ENCODE results near the gene CCDC144A. TPM values are rescaled to one million over a fixed set of nuclear protein-coding genes. Genes with fewer than 3 reads are reported as not detected.
"Not testable (repeated sequence)": the region's sequence is repeated elsewhere in the genome, so short reads cannot be mapped to it uniquely, and the experiment has no call there.

CCDC144A gene
- total RNA-seq (4.9 TPM), polyA plus RNA-seq (1.3 TPM)
- long read RNA-seq, donor 1: 0 reads
- long read RNA-seq, donor 2: 0 reads
- long read RNA-seq, donor 3, partial matches to known transcripts: 16 of 16 reads
- long read RNA-seq, donor 3, other reads (novel, unspliced or antisense): 0 of 16 reads
- long read RNA-seq, donor 4: 0 reads
- long read RNA-seq, donor 5: 0 reads
- long read RNA-seq, donor 6: 0 reads
- long read RNA-seq, donor 7: 0 reads
- long read RNA-seq, donor 8: 0 reads
- long read RNA-seq, donor 9: 0 reads
- long read RNA-seq, donor 10: 0 reads

GRCh38 chr17:16689731-16690281, at the start of gene CCDC144A:
Gene CCDC144A, plus strand, starts transcription at chr17:16690241. Its CDS starts 160 bp downstream, at chr17:16690401.
- H3K36me3 ChIP-seq (ENCODE audit: control insufficient read depth in 2 of 2, insufficient read depth in 2 of 2, low read length in 1 of 2); H3K4me1 ChIP-seq (ENCODE audit: control insufficient read depth in 2 of 2, insufficient read depth in 2 of 2, low read length in 2 of 2); H3K27me3 ChIP-seq (ENCODE audit: control insufficient read depth in 2 of 2, insufficient read depth in 1 of 2, low read length in 1 of 2); H3K4me3 ChIP-seq (ENCODE audit: low read length in 2 of 2); H3K27ac ChIP-seq (ENCODE audit: low read depth in 1 of 2, low read length in 1 of 2); H3K9me3 ChIP-seq (ENCODE audit: control insufficient read depth in 2 of 2, insufficient read depth in 1 of 2, low read length in 1 of 2): not testable (repeated sequence)
- 73% methylated on average over 31 of the region's 33 CpGs for WGBS
- DNase-seq (ENCODE audit: low read depth in 6 of 9, low spot score in 9 of 9): peak in 1 of 9 donors; percentile 12

- Histone ChIP-seq H3K9me3 (ENCODE audit: control insufficient read depth in 2 of 2, insufficient read depth in 1 of 2, low read length in 1 of 2) (no peaks in the 10 kb centered on the region), H3K4me3 (ENCODE audit: low read length in 2 of 2) (no peak overlapping the region), H3K27ac (ENCODE audit: low read depth in 1 of 2, low read length in 1 of 2) (no peak overlapping the region), H3K36me3 (ENCODE audit: control insufficient read depth in 2 of 2, insufficient read depth in 2 of 2, low read length in 1 of 2) (no peaks in the 10 kb centered on the region), H3K4me1 (ENCODE audit: control insufficient read depth in 2 of 2, insufficient read depth in 2 of 2, low read length in 2 of 2) (peaks cover 5 to 6% of the 10 kb centered on the region in 2 donors), H3K27me3 (ENCODE audit: control insufficient read depth in 2 of 2, insufficient read depth in 1 of 2, low read length in 1 of 2) (no peaks in the 10 kb centered on the region)
- DNase-seq (ENCODE audit: low read depth in 6 of 9, low spot score in 9 of 9): no peak
- WGBS: 97% methylated on average over 3 of the region's 3 CpGs
Measured at GRCh38 chr17:16649585-16649984, 40.5 kb upstream of the CCDC144A start.

GRCh38 chr17:16652252-16652651, 37.8 kb upstream of the CCDC144A start:
- H3K4me3 ChIP-seq (ENCODE audit: low read length in 2 of 2): no peak overlapping the region
- no peaks in the 10 kb centered on the region for H3K9me3 ChIP-seq (ENCODE audit: control insufficient read depth in 2 of 2, insufficient read depth in 1 of 2, low read length in 1 of 2)
- H3K4me1 ChIP-seq (ENCODE audit: control insufficient read depth in 2 of 2, insufficient read depth in 2 of 2, low read length in 2 of 2): peaks cover 5 to 6% of the 10 kb centered on the region in 2 donors
- no peaks in the 10 kb centered on the region for H3K27me3 ChIP-seq (ENCODE audit: control insufficient read depth in 2 of 2, insufficient read depth in 1 of 2, low read length in 1 of 2)
- no peak for DNase-seq (ENCODE audit: low read depth in 6 of 9, low spot score in 9 of 9)
- no peak overlapping the region for H3K27ac ChIP-seq (ENCODE audit: low read depth in 1 of 2, low read length in 1 of 2)
- no peaks in the 10 kb centered on the region for H3K36me3 ChIP-seq (ENCODE audit: control insufficient read depth in 2 of 2, insufficient read depth in 2 of 2, low read length in 1 of 2)
- WGBS: 97% methylated on average over 4 of the region's 4 CpGs

GRCh38 chr17:16652847-16653366, 37.1 kb upstream of the CCDC144A start:
- peak overlapping the region; percentile 51 to 85 for H3K27ac ChIP-seq (ENCODE audit: low read depth in 1 of 2, low read length in 1 of 2)
- no peak for DNase-seq (ENCODE audit: low read depth in 6 of 9, low spot score in 9 of 9)
- H3K4me1 ChIP-seq (ENCODE audit: control insufficient read depth in 2 of 2, insufficient read depth in 2 of 2, low read length in 2 of 2): peaks cover 5 to 6% of the 10 kb centered on the region in 2 donors
- H3K27me3 ChIP-seq (ENCODE audit: control insufficient read depth in 2 of 2, insufficient read depth in 1 of 2, low read length in 1 of 2): no peaks in the 10 kb centered on the region
- no peaks in the 10 kb centered on the region for H3K9me3 ChIP-seq (ENCODE audit: control insufficient read depth in 2 of 2, insufficient read depth in 1 of 2, low read length in 1 of 2)
- WGBS: 22% methylated on average over 8 of the region's 8 CpGs
- peak overlapping the region; percentile 74 to 90 for H3K4me3 ChIP-seq (ENCODE audit: low read length in 2 of 2)
- no peaks in the 10 kb centered on the region for H3K36me3 ChIP-seq (ENCODE audit: control insufficient read depth in 2 of 2, insufficient read depth in 2 of 2, low read length in 1 of 2)

- Histone ChIP-seq H3K9me3 (ENCODE audit: control insufficient read depth in 2 of 2, insufficient read depth in 1 of 2, low read length in 1 of 2) (no peaks in the 10 kb centered on the region), H3K4me3 (ENCODE audit: low read length in 2 of 2) (peak within 1 kb of the TSS; percentile 74 to 90), H3K36me3 (ENCODE audit: control insufficient read depth in 2 of 2, insufficient read depth in 2 of 2, low read length in 1 of 2) (no peaks in the 10 kb centered on the region), H3K27ac (ENCODE audit: low read depth in 1 of 2, low read length in 1 of 2) (peak within 1 kb of the TSS; percentile 51 to 85), H3K27me3 (ENCODE audit: control insufficient read depth in 2 of 2, insufficient read depth in 1 of 2, low read length in 1 of 2) (peaks cover 0 to 3% of the 10 kb centered on the region in 2 donors), H3K4me1 (ENCODE audit: control insufficient read depth in 2 of 2, insufficient read depth in 2 of 2, low read length in 2 of 2) (peaks cover 5 to 6% of the 10 kb centered on the region in 2 donors)
- WGBS: under 1% methylated on average over 55 of the region's 55 CpGs
- peak; percentile 62 to 92 (median 82) for DNase-seq (ENCODE audit: low read depth in 6 of 9, low spot score in 9 of 9)
Measured at GRCh38 chr17:16653367-16654041, 36.5 kb upstream of the CCDC144A start, which contains the start of gene ZNF624. Gene ZNF624, minus strand, starts transcription at chr17:16653850.

GRCh38 chr17:16661217-16661616, 28.8 kb upstream of the CCDC144A start:
- no peak overlapping the region for H3K27ac ChIP-seq (ENCODE audit: low read depth in 1 of 2, low read length in 1 of 2)
- no peak for DNase-seq (ENCODE audit: low read depth in 6 of 9, low spot score in 9 of 9)
- H3K36me3 ChIP-seq (ENCODE audit: control insufficient read depth in 2 of 2, insufficient read depth in 2 of 2, low read length in 1 of 2): no peaks in the 10 kb centered on the region
- H3K4me1 ChIP-seq (ENCODE audit: control insufficient read depth in 2 of 2, insufficient read depth in 2 of 2, low read length in 2 of 2): no peaks in the 10 kb centered on the region
- no peaks in the 10 kb centered on the region for H3K9me3 ChIP-seq (ENCODE audit: control insufficient read depth in 2 of 2, insufficient read depth in 1 of 2, low read length in 1 of 2)
- no peak overlapping the region for H3K4me3 ChIP-seq (ENCODE audit: low read length in 2 of 2)
- peaks cover 5 to 34% of the 10 kb centered on the region in 2 donors for H3K27me3 ChIP-seq (ENCODE audit: control insufficient read depth in 2 of 2, insufficient read depth in 1 of 2, low read length in 1 of 2)

- peaks cover 8 to 47% of the 10 kb centered on the region in 2 donors for H3K27me3 ChIP-seq (ENCODE audit: control insufficient read depth in 2 of 2, insufficient read depth in 1 of 2, low read length in 1 of 2)
- no peak overlapping the region for H3K4me3 ChIP-seq (ENCODE audit: low read length in 2 of 2)
- DNase-seq (ENCODE audit: low read depth in 6 of 9, low spot score in 9 of 9): no peak
- no peaks in the 10 kb centered on the region for H3K4me1 ChIP-seq (ENCODE audit: control insufficient read depth in 2 of 2, insufficient read depth in 2 of 2, low read length in 2 of 2)
- H3K9me3 ChIP-seq (ENCODE audit: control insufficient read depth in 2 of 2, insufficient read depth in 1 of 2, low read length in 1 of 2): no peaks in the 10 kb centered on the region
- no peaks in the 10 kb centered on the region for H3K36me3 ChIP-seq (ENCODE audit: control insufficient read depth in 2 of 2, insufficient read depth in 2 of 2, low read length in 1 of 2)
- WGBS: 97% methylated on average over 1 of the region's 1 CpG
- no peak overlapping the region for H3K27ac ChIP-seq (ENCODE audit: low read depth in 1 of 2, low read length in 1 of 2)
Measured at GRCh38 chr17:16662936-16663335, 27.1 kb upstream of the CCDC144A start.

- not testable (repeated sequence) for H3K27ac ChIP-seq (ENCODE audit: low read depth in 1 of 2, low read length in 1 of 2)
- H3K27me3 ChIP-seq (ENCODE audit: control insufficient read depth in 2 of 2, insufficient read depth in 1 of 2, low read length in 1 of 2): peaks cover 11 to 68% of the 10 kb centered on the region in 2 donors
Measured at GRCh38 chr17:16666553-16666906, 23.5 kb upstream of the CCDC144A start.

More at GRCh38 chr17:16666553-16666906, 23.5 kb upstream of the CCDC144A start:
- DNase-seq (ENCODE audit: low read depth in 6 of 9, low spot score in 9 of 9); H3K36me3 ChIP-seq (ENCODE audit: control insufficient read depth in 2 of 2, insufficient read depth in 2 of 2, low read length in 1 of 2); H3K4me3 ChIP-seq (ENCODE audit: low read length in 2 of 2); H3K9me3 ChIP-seq (ENCODE audit: control insufficient read depth in 2 of 2, insufficient read depth in 1 of 2, low read length in 1 of 2); H3K4me1 ChIP-seq (ENCODE audit: control insufficient read depth in 2 of 2, insufficient read depth in 2 of 2, low read length in 2 of 2): not testable (repeated sequence)
- 48% methylated on average over 24 of the region's 24 CpGs for WGBS
